Karpas-422 (cell line): ENCODE results near the gene KLF7. TPM values are rescaled to one million over a fixed set of nuclear protein-coding genes. Genes with fewer than 3 reads are reported as not detected.
A peak's percentile ranks its signal among the peaks of the same experiment; 100 is the strongest.

Source experiments
- DNase-seq: peaks from one replicate; pipeline ENCODE4 v3.0.0-alpha.2; 2015
- H2AFZ ChIP-seq: fragments of 200-600 bp; sonication (generic); 2 replicates; pipeline ENCODE4 v1.6.1; 2014; ENCODE audit warnings: antibody characterized with exemption, low read length, mixed read lengths
- H3K27ac ChIP-seq: fragments of 200-600 bp; sonication (generic); 2 replicates; pipeline ENCODE4 v1.5.1; 2014; ENCODE audit warnings: mild to moderate bottlenecking, low read length, moderate library complexity
- H3K27me3 ChIP-seq: fragments of 200-600 bp; sonication (generic); 2 replicates; pipeline ENCODE4 v1.6.1; 2014; ENCODE audit warnings: low read length, mixed read lengths
- H3K36me3 ChIP-seq: fragments of 200-600 bp; sonication (generic); 2 replicates; pipeline ENCODE4 v1.6.1; 2014; ENCODE audit warnings: low read length, mixed read lengths; ENCODE audit not compliant: insufficient read depth
- H3K4me1 ChIP-seq: fragments of 200-600 bp; sonication (generic); 2 replicates; pipeline ENCODE4 v1.6.1; 2014; ENCODE audit warnings: mild to moderate bottlenecking, low read length, mixed read lengths
- H3K4me2 ChIP-seq: fragments of 200-600 bp; sonication (generic); 2 replicates; pipeline ENCODE4 v1.6.1; 2014; ENCODE audit warnings: low read length, low read depth, mild to moderate bottlenecking; ENCODE audit not compliant: poor library complexity, severe bottlenecking
- H3K4me3 ChIP-seq: fragments of 200-600 bp; sonication (generic); 2 replicates; pipeline ENCODE4 v1.5.1; 2014; ENCODE audit warnings: mild to moderate bottlenecking, antibody characterized with exemption, low read length, mixed read lengths
- H3K79me2 ChIP-seq: fragments of 200-600 bp; sonication (generic); 2 replicates; pipeline ENCODE4 v1.6.1; 2014; ENCODE audit warnings: mild to moderate bottlenecking, low read length, mixed read lengths
- H3K9ac ChIP-seq: fragments of 200-600 bp; sonication (generic); 2 replicates; pipeline ENCODE4 v1.6.0; 2014; ENCODE audit warnings: low read length
- H3K9me2 ChIP-seq: fragments of 200-600 bp; sonication (generic), shearing (Covaris generic); replicated peaks from 2 replicates; pipeline ENCODE4 v1.6.0; 2014; ENCODE audit warnings: mild to moderate bottlenecking, low read length, moderate library complexity; ENCODE audit not compliant: insufficient read depth
- H3K9me3 ChIP-seq: fragments of 300-700, 200-600 bp; sonication (generic); 2 replicates; pipeline ENCODE4 v1.6.1; 2014; ENCODE audit warnings: low read length, mixed read lengths
- H4K20me1 ChIP-seq: fragments of 200-600 bp; sonication (generic); 2 replicates; pipeline ENCODE4 v1.6.1; 2014; ENCODE audit warnings: mild to moderate bottlenecking, antibody characterized with exemption, low read length, low read depth; ENCODE audit not compliant: insufficient read depth
- total RNA-seq: library from RNA; depleted of rRNA; stranded (reverse); fragments of >200 nt; shearing (Covaris generic); gene quantifications from 2 replicates; pipeline ENCODE4 v1.2.3, GENCODE V29; 2014; ENCODE audit warnings: low replicate concordance

The KLF7 gene
- total RNA-seq, 1 experiment from 2014 or later: 8.8 TPM

DNA sequence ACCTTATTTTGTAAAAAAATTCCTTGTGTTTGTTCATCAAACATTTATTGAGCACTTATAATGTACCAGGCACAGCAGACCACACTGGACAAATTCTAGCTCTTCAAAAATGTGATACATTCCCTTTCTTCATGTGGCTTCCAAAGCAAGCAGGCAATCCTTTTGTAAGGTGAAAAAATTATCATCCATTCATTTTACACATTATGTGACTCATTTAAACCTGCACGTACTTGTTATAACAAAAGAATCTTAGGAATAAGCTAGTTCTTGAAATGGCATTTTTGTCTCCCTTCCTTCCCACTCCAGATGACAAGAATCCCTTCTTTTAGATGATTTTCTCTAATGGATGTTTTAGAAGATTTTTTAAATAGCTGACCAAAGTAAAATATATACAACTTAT, 104.6 kb downstream of the KLF7 start:
- no peaks in the 10 kb centered on the region for H3K4me1 ChIP-seq
- H3K9me2 ChIP-seq: no peaks in the 10 kb centered on the region
- H3K27ac ChIP-seq: no peak overlapping the region
- H3K4me2 ChIP-seq: no peak overlapping the region
- no peak overlapping the region for H3K4me3 ChIP-seq
- no peaks in the 10 kb centered on the region for H3K79me2 ChIP-seq
- H3K9me3 ChIP-seq: no peaks in the 10 kb centered on the region
- H3K36me3 ChIP-seq: no peaks in the 10 kb centered on the region
- 0 out of 2 replicates have a peak, but pooled peaks cover 3% of the 10 kb centered on the region for H3K27me3 ChIP-seq
- H3K9ac ChIP-seq: no peak overlapping the region
- no peak overlapping the region for H2AFZ ChIP-seq
- no peaks in the 10 kb centered on the region for H4K20me1 ChIP-seq
- DNase-seq: no peak

DNA sequence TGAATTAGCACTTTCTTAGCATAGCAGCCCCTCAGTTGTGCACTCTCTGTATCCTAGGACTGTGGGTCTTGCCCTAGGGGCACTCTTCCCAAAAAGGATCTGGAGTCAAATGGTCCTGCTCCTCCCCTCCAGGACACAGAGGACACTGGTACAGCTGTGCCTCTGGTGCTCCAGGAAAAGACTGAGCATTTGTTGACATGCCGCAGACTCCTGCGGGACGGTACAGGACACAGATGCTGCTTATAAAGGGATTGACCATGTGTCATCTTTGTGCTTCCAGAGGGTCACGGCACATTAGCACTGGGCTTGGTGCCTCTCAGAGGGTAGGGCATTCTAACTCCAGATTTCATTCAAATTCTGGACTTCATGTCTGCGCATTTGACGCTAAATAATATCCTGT, 110.5 kb downstream of the KLF7 start:
- H3K9me3 ChIP-seq: no peaks in the 10 kb centered on the region
- H3K9me2 ChIP-seq: no peaks in the 10 kb centered on the region
- H3K79me2 ChIP-seq: no peaks in the 10 kb centered on the region
- H3K4me1 ChIP-seq: no peaks in the 10 kb centered on the region
- H3K36me3 ChIP-seq: no peaks in the 10 kb centered on the region
- H3K27ac ChIP-seq: no peak overlapping the region
- no peak overlapping the region for H3K4me3 ChIP-seq
- H2AFZ ChIP-seq: no peak overlapping the region
- H3K9ac ChIP-seq: no peak overlapping the region
- H3K4me2 ChIP-seq: no peak overlapping the region
- H3K27me3 ChIP-seq: 0 out of 2 replicates have a peak, but pooled peaks cover 3% of the 10 kb centered on the region
- no peaks in the 10 kb centered on the region for H4K20me1 ChIP-seq
- DNase-seq: no peak

DNA sequence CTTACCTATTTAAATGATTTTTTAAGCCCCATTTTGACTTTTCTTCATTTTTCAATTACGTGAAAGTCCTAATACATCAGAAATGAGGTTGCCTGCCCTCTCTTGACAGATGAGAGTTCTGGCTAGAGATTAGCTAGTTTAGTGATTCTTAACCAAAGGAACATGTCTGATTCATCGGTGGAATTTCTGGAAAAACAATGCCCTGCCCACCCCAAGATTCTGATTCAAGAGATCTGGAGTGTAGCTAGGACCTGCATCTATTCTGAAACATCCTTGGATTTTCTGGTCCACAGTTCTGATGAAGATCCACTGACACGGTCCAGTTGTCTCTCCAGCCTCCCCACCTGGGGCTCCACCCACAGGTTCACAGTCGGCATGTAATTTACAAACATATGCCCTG, 111.2 kb downstream of the KLF7 start:
- 0 out of 2 replicates have a peak, but pooled peaks cover 3% of the 10 kb centered on the region for H3K27me3 ChIP-seq
- DNase-seq: no peak
- H3K4me3 ChIP-seq: no peak overlapping the region
- H4K20me1 ChIP-seq: no peaks in the 10 kb centered on the region
- no peaks in the 10 kb centered on the region for H3K9me2 ChIP-seq
- H3K36me3 ChIP-seq: no peaks in the 10 kb centered on the region
- no peaks in the 10 kb centered on the region for H3K4me1 ChIP-seq
- H3K9me3 ChIP-seq: no peaks in the 10 kb centered on the region
- H3K9ac ChIP-seq: no peak overlapping the region
- H3K27ac ChIP-seq: no peak overlapping the region
- H3K79me2 ChIP-seq: no peaks in the 10 kb centered on the region
- no peak overlapping the region for H2AFZ ChIP-seq
- no peak overlapping the region for H3K4me2 ChIP-seq

DNA sequence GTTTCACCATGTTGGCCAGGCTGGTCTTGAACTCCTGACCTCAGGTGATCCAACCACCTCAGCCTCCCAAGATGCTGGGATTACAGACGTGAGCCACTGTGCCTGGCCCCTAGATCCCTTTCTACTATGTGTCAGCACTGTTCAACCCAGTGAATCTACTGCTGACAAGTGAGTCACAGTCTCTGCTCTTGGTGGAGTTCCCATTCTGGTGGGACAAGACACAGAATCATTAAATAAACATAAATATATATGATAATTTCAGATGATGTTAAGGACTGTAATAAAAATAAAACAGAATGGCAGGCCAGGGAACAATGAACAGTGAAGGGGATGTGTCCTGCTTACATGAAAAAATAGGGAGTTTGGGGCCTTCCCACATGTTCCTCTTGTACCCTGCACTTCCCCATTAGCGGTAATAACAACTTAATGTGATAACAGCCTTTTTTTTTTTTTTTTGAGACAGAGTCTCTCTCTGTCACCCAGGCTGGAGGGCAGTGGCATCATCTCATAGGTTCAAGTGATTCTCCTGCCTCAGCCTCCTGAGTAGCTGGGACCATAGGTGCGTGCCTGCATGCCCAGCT, 114.3 kb downstream of the KLF7 start:
- H3K4me1 ChIP-seq: no peaks in the 10 kb centered on the region
- no peak for DNase-seq
- H3K9ac ChIP-seq: no peak overlapping the region
- H3K27me3 ChIP-seq: no peaks in the 10 kb centered on the region
- no peak overlapping the region for H3K27ac ChIP-seq
- no peaks in the 10 kb centered on the region for H3K79me2 ChIP-seq
- H3K36me3 ChIP-seq: no peaks in the 10 kb centered on the region
- H3K4me3 ChIP-seq: no peak overlapping the region
- H3K4me2 ChIP-seq: no peak overlapping the region
- H2AFZ ChIP-seq: no peak overlapping the region
- H3K9me2 ChIP-seq: no peaks in the 10 kb centered on the region
- no peaks in the 10 kb centered on the region for H3K9me3 ChIP-seq
- no peaks in the 10 kb centered on the region for H4K20me1 ChIP-seq

DNA sequence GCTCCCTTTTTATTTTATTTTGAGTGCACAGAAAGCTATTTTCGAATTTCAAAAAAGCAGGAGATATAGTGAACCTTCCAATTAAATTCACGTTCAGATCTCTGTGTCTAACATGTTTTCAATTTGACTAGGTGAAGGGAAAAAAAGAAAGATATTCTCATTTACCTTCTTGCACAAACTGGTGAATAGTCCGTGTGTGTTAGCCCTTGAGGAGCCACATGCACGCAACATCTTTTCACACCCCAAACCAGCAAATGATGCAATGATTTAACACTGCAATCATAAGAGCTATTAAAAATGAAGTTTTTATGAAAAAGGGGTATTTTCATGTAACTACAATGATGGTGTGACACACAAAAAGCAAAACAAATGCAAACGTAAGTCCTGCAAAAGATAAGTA, 116.6 kb downstream of the KLF7 start:
- H3K4me3 ChIP-seq: no peak overlapping the region
- H3K27me3 ChIP-seq: no peaks in the 10 kb centered on the region
- no peaks in the 10 kb centered on the region for H3K9me3 ChIP-seq
- H2AFZ ChIP-seq: no peak overlapping the region
- H3K79me2 ChIP-seq: no peaks in the 10 kb centered on the region
- no peaks in the 10 kb centered on the region for H3K4me1 ChIP-seq
- no peaks in the 10 kb centered on the region for H3K9me2 ChIP-seq
- H4K20me1 ChIP-seq: no peaks in the 10 kb centered on the region
- no peak overlapping the region for H3K9ac ChIP-seq
- no peaks in the 10 kb centered on the region for H3K36me3 ChIP-seq
- H3K4me2 ChIP-seq: no peak overlapping the region
- H3K27ac ChIP-seq: no peak overlapping the region
- DNase-seq: no peak

DNA sequence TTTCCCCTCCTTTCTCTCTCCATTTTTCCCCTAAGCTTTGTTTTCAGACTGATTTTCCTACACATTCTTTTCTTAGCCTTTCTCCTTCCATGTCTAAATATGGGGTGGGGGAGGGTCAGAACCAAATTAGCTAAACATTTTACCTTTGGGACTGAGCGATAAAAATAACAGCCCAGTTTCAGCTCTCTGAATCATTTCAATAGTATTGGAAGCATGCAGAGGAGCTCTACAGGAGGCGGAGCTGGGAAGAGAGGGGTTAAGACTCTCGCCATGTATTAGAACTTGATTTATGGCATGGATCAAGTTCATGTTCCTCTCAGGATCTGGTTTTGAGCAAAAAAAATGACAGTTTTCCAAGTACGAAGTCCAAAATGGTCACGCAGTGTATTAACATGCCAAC, 117.3 kb downstream of the KLF7 start:
- H3K9me3 ChIP-seq: no peaks in the 10 kb centered on the region
- no peaks in the 10 kb centered on the region for H3K36me3 ChIP-seq
- DNase-seq: no peak
- no peaks in the 10 kb centered on the region for H3K9me2 ChIP-seq
- no peak overlapping the region for H3K27ac ChIP-seq
- no peak overlapping the region for H3K4me2 ChIP-seq
- H2AFZ ChIP-seq: no peak overlapping the region
- H3K4me3 ChIP-seq: no peak overlapping the region
- no peaks in the 10 kb centered on the region for H3K27me3 ChIP-seq
- no peaks in the 10 kb centered on the region for H4K20me1 ChIP-seq
- H3K9ac ChIP-seq: no peak overlapping the region
- H3K79me2 ChIP-seq: no peaks in the 10 kb centered on the region
- H3K4me1 ChIP-seq: no peaks in the 10 kb centered on the region

DNA sequence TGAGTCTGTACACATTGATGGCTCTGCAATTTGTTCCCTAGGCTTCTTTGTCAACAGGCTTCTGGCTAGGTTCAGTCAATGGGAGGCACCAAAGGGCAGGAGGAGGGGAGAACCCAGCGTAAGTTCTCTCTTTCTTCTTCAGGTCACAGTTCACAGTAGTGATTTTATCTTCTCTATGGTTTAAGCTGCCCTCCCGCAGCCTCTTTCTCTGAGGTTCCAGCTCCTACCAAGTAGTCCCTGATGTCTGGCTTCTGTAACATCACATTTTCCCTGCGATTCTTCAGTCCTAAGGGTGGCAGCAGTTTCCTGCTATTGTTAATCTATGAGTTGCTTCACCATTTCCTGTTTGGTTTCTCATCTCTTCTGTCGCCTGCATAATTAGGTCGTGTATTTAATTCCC, 119.0 kb downstream of the KLF7 start:
- no peaks in the 10 kb centered on the region for H3K79me2 ChIP-seq

DNA sequence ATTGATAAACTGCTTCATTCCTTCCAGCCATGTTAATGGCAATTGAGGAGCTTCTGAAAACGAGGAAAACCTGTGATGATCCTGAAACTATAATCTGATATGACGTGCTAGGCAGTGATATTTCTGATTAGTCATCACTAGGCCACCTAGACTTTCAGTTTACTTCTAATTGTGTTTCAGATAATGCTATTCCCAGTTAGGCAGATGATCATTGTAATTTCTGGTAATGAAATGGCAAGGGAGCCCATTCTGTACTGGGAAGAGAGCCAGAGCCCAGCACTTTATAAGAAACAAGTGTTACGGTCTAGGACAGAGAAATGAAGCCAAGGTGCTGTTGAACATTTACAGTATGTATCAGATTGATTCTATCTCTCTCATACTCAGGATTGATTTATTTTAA, 120.2 kb downstream of the KLF7 start:
- no peaks in the 10 kb centered on the region for H4K20me1 ChIP-seq
- H3K9me2 ChIP-seq: no peaks in the 10 kb centered on the region
- H3K4me3 ChIP-seq: no peak overlapping the region
- H3K79me2 ChIP-seq: no peaks in the 10 kb centered on the region
- H3K4me1 ChIP-seq: no peaks in the 10 kb centered on the region
- H3K36me3 ChIP-seq: no peaks in the 10 kb centered on the region
- no peak overlapping the region for H3K4me2 ChIP-seq
- H2AFZ ChIP-seq: no peak overlapping the region
- H3K9me3 ChIP-seq: no peaks in the 10 kb centered on the region
- H3K9ac ChIP-seq: no peak overlapping the region
- no peak for DNase-seq
- H3K27ac ChIP-seq: no peak overlapping the region
- no peaks in the 10 kb centered on the region for H3K27me3 ChIP-seq

More for the DNA sequence above, 119.0 kb downstream of the KLF7 start:
- Histone ChIP-seq H3K4me2 (no peak overlapping the region), H3K27ac (no peak overlapping the region), H3K4me3 (no peak overlapping the region), H3K36me3 (no peaks in the 10 kb centered on the region), H3K9me2 (no peaks in the 10 kb centered on the region), H4K20me1 (no peaks in the 10 kb centered on the region), H3K9me3 (no peaks in the 10 kb centered on the region), H3K4me1 (no peaks in the 10 kb centered on the region), H2AFZ (no peak overlapping the region), H3K9ac (no peak overlapping the region), H3K27me3 (no peaks in the 10 kb centered on the region)
- DNase-seq: peak; percentile 44
